AML-193 (cell line): ENCODE measurements around the gene EIF4G3.
"Not testable (repeated sequence)": the region's sequence is repeated elsewhere in the genome, so short reads cannot be mapped to it uniquely, and the experiment has no call there.

Source experiments
- DNase-seq, 2 experiments: peaks; one replicate each; lab custom pipeline; 2025; lab: John Stamatoyannopoulos, UW

EIF4G3 gene

DNA sequence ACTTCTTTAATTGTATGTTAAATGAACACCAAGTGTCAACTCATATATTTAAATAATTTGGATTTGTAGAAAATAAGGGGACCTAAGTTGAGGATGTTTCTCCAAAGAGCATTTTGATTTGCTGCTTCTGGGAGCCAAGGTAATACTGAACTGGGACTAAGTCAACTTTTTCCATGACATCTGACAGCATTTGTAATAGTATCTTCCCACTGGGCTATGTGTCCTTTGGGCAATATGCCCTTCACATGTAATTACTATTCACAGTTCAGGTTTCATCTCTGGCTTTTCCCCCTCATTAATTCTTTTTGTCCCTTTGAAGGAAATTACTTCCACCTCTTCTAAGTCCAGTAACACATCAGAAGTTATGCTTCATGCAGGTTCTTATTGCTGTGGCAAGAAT is 352.9 kb downstream of the EIF4G3 start:
- DNase-seq: no peak

DNA sequence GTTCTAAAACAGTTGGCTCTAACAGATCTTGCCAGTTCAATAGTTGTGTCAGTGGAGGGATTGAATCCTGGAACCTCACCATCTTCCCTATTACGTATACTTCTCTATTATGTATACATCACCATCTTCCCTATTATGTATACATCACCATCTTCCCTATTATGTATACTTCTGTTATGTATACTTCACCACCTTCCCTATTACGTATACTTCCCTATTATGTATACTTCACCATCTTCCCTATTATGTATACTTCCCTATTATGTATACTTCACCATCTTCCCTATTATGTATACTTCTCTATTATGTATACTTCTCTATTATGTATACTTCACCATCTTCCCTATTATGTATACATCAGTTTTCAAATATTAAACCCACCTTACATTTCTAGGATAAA is 355.2 kb downstream of the EIF4G3 start:
- peak; percentile 2 to 14 for DNase-seq

GRCh38 chr1:20819818-20820217 is 356.9 kb downstream of the EIF4G3 start:
- DNase-seq: no peak

GRCh38 chr1:20814534-20814871 is 362.2 kb downstream of the EIF4G3 start:
- no peak for DNase-seq

DNA sequence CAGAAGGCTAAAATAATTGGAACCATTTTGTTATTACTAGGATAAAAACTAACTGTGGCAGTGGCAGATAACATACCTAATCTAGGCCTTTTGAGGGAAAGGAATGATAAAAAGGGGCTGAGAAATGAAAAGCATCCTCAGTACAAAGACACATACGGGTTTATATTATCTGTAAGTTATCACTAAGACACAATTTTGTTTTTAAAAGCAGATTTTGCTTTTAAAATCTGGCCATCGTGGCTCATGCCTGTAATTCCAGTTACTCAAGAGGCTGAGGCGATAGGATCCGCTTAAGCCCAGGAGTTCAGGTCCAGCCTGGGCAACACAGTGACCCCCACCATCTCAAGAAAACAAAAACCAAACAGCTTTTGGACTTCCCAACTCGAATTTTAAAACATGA is 364.8 kb downstream of the EIF4G3 start:
- DNase-seq: no peak

GRCh38 chr1:20793236-20793635 is 383.5 kb downstream of the EIF4G3 start:
- no peak for DNase-seq

- no peak for DNase-seq
These were observed 384.5 kb downstream of the EIF4G3 start for GRCh38 chr1:20792196-20792595.

DNA sequence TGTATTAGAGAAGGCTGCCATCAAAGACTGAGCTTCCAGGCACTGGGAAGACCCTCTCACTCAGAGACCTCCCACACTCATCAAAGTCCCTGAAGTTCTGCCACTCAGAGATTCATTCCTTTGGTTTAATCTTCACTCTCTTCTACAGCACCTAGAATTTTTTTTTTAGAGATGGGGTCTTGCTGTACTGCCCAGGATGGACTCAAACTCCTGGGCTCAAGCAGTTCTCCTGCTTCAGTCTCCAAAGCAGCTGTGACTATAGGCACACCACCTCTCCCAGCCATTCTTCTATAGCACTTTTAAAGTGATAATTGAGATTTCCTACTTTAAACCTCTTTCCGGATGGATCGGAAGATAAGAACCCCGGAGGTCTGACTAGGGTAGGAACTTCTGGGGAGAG is 385.9 kb downstream of the EIF4G3 start:
- no peak for DNase-seq

DNA sequence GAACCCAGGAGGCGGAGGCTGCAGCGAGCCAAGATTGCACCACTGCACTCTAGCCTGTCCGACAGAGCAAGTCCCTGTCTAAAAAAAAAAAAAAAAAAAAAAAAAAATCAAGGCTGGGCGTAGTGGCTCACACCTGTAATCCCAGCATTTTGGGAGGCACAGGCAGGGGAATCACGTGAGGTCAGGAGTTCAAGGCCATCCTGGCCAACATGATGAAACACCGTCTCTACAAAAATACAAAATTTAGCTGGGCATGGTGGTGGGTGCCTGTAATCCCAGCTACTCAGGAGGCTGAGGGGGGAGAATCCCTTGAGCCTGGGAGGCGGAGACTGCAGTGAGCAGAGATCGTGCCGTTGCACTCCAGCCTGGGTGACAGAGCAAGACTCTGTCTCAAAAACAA is 387.1 kb downstream of the EIF4G3 start:
- not testable (repeated sequence) for DNase-seq

GRCh38 chr1:20787840-20788795 is 388.6 kb downstream of the EIF4G3 start:
- DNase-seq: peak; percentile 46 to 60

DNA sequence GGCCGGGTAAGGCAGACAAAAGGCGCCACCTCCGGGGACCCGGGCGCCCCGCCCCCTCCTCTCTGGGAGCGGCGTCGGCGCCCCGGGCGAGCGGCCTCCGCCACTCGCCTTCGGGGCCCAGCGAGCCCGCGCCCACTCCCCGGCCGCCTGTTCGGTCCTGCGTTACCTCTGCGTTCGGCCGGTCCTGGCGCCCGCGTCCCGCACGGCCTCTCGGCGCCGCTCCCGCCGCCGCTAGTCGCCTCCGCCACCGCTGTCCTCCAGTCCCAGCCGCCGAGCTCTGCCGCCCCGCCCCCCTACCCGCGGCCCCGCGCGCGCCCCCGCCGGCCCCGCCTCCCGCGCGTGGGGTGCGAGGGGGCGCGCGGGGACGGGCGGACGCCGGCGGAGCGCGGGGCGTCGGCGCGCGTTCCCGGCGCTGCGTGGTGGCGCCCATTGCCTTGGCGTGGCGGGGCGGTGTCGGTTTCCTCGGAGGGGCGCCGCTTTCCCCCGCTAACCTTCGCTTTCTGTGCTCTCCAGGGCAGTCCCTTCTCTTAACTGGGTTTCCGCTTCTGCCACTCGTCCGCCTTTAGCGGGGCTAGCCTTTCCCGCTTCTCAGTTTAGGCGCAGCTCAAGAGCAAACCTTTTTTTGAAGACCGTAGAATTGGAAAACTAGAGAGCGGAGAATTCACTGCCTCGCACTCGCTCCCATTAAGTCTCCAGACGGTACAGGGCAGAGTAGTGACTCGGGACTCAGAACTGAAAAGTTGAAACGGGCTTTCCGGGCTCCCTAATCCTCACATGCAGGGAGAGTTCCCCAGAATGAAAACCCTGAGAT is 389.5 kb downstream of the EIF4G3 start, which contains the start of gene HP1BP3:
Gene HP1BP3, minus strand, starts transcription at position 279 of the 811 bp plus-strand sequence. CDS start 6,867 bp downstream, outside the sequence.
- peak; percentile 34 to 52 for DNase-seq

DNA sequence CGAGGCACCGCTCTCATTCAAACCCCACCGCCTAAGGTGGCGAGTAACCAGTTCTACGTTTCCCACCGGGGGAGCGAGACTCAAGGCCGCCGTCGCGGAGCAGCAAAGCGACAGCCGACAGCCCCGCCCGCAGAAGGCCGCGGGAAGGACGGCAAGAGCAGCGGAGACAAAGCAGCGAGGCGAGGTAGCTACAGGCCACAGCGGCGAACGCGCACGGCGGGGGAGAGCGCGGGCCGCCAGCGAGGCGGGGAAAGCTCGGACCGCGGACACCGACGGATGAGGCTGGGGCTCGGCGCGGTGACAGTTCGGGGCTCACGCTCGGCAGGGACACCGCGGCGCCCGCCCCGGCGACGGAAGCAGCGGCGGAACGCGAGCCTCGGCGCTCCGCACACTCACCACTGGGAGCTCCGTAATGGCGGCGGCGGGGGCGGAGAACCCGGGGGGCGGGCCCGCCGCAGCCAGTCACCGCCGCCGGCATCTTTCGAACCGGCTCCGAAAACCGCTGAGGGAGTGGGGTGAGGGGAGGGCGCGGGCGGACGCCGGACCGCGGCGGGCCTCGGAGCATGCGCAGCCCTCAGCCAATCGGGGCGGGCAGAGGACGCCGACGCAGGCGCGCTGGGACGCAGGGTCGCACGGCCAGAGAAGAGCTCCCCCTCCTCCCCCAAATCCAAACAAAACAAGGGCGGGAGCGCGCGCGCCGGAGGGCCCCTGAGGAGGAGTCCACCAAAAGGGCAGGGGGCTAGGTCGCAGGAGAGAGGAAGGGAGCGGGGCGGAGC is 390.3 kb downstream of the EIF4G3 start:
- DNase-seq: peak; percentile 83 to 88

- DNase-seq: peak in 1 of 2 experiments; percentile 30
These were observed 390.8 kb downstream of the EIF4G3 start for GRCh38 chr1:20785907-20786252.

DNA sequence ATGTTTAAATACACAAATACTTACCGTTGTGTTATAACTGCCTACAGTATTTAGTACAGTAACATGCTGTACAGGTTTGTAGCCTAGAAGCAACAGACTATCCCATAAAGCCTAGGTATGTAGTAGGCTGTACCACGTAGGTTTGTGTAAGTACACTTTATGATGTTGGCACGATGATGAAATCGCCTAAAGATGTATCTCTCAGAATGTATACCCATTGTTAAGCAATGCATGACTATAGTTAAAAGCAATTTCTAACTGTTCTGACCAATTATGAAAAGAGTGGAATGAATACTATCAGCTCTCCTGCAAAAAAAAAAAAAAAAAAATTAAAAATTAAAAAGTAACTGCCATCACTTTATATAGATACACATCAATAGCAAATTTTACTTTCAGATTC is 401.0 kb downstream of the EIF4G3 start:
- no peak for DNase-seq

- no peak for DNase-seq
These were observed 404.9 kb downstream of the EIF4G3 start for GRCh38 chr1:20771780-20772179.

DNA sequence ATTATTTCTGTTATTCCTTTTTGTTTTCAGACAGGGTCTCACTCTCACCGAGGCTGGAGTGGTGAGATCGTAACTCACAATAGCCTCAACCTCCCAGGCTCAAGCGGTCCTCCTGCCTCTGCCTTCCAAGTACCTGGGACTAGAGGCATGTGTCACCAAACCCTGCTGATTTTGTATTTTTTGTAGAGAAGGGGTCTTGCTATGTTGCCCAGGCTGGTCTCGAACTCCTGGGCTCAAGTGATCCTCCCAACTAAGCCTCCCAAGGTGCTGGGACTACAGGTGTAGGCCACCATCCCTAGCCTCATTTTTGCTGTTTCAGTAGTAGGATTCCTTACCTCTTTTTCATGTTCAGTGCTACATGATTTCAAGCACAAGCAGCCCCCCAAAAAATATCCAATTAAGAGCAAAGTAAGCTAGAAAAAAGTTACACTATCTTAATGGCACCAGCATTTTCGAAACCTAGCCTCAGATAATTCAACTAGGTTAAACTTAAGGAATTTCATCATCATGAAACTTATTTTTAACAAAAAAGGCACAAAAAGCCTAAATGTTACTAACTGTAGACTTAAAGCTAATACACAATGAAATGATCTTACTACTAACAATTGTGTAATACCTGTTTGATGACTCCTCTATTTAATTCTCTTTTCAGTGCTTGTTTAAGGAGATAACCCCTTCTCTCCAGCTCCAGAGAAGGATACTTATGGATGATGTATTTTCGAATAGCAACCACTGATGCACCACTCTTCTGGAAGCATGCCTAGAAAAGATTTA is 406.2 kb downstream of the EIF4G3 start:
- DNase-seq: no peak

DNA sequence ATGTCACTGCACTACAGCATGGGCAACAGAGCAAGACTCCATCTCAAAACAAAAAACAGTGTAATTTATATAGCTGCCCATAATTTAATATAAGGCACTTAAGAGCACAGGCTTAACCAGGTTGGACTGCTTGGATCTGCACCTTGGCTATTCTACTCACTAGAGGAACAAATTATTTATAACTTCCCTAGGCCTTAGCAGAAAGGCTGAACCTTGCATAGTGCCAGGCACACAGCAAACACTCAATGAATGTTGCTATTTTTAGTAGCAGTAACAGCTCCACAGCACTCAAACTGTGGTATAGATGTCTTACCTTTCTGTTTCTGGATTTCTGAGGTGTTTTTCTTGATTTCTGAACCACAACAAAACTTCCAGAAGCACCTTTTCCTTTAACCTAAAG is 409.4 kb downstream of the EIF4G3 start:
- no peak for DNase-seq

GRCh38 chr1:20763417-20763816 is 413.3 kb downstream of the EIF4G3 start:
- no peak for DNase-seq

DNA sequence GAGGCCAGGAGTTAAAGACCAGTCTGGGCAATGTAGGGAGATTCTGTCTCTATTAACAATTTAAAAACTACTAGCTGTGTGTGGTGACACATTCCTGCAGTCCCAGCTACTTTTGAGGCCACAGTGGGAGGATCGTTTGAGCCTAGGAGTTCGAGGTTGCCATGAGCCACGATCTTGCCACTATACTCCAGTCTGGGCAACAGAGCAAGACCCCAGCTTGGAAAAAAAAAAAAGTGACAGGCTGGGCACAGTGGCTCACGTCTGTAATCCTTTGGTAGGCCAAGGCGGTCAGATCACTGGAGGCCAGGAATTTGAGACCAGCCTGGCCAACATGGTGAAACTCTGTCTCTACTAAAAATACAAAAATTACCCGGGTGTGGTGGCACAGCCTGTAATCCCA is 416.4 kb downstream of the EIF4G3 start:
- no peak for DNase-seq
